ENCODE data around the gene BRMS1. TPM values are rescaled to one million over a fixed set of nuclear protein-coding genes. Genes with fewer than 3 reads are reported as not detected.

The BRMS1 gene
- total and polyA plus RNA-seq, 2 experiments from 2014 or later, result 59.1 to 61.7 TPM

Small RNA genes within 50 kb of the gene (small RNA-seq; reads per million reads assigned to genes)
- gene RF00017 (ENCODE audit: low replicate concordance) (not detected), gene RNU1-84P (ENCODE audit: low replicate concordance) (not detected)

Other genes with a start within 250 kb of the BRMS1 start
- gene KLC2, start 87.4 kb downstream of the BRMS1 start, total RNA-seq (2014; rRNA removed; shearing (Covaris generic)), result 31.1 and 40.4 TPM in 2 replicates
- gene KLC2, start 87.4 kb downstream of the BRMS1 start, polyA plus RNA-seq (2016; fragmentation: Nextera tagmentation; extraction: Ambion mirVana), result 17.8 and 18.3 TPM in 2 replicates
- gene RAB1B, start 76.5 kb downstream of the BRMS1 start, total RNA-seq (2014; rRNA removed; shearing (Covaris generic)), result 92.7 and 99.6 TPM in 2 replicates
- 30.3 and 30.5 TPM in 2 replicates for gene RAB1B, start 76.5 kb downstream of the BRMS1 start, polyA plus RNA-seq (2016; fragmentation: Nextera tagmentation; extraction: Ambion mirVana)
- 9.2 and 10.8 TPM in 2 replicates for gene CNIH2, start 66.9 kb downstream of the BRMS1 start, total RNA-seq (2014; rRNA removed; shearing (Covaris generic))
- gene CNIH2, start 66.9 kb downstream of the BRMS1 start, polyA plus RNA-seq (2016; fragmentation: Nextera tagmentation; extraction: Ambion mirVana), result 4.3 and 7.9 TPM in 2 replicates
- 75.0 and 87.0 TPM in 2 replicates for gene YIF1A, start 56.0 kb downstream of the BRMS1 start, total RNA-seq (2014; rRNA removed; shearing (Covaris generic))
- gene YIF1A, start 56.0 kb downstream of the BRMS1 start, polyA plus RNA-seq (2016; fragmentation: Nextera tagmentation; extraction: Ambion mirVana), result 71.5 and 75.6 TPM in 2 replicates
- 4.4 and 5.0 TPM in 2 replicates for gene TMEM151A, start 53.2 kb downstream of the BRMS1 start, total RNA-seq (2014; rRNA removed; shearing (Covaris generic))
- 1.0 and 1.2 TPM in 2 replicates for gene TMEM151A, start 53.2 kb downstream of the BRMS1 start, polyA plus RNA-seq (2016; fragmentation: Nextera tagmentation; extraction: Ambion mirVana)
- 2.0 and 3.8 TPM in 2 replicates for gene CD248, start 28.1 kb downstream of the BRMS1 start, total RNA-seq (2014; rRNA removed; shearing (Covaris generic))
- gene CD248, start 28.1 kb downstream of the BRMS1 start, polyA plus RNA-seq (2016; fragmentation: Nextera tagmentation; extraction: Ambion mirVana), result 2.4 and 2.7 TPM in 2 replicates
- gene RIN1, start 8.7 kb downstream of the BRMS1 start, total RNA-seq (2014; rRNA removed; shearing (Covaris generic)), result 3.7 and 8.2 TPM in 2 replicates
- 1.9 and 2.5 TPM in 2 replicates for gene RIN1, start 8.7 kb downstream of the BRMS1 start, polyA plus RNA-seq (2016; fragmentation: Nextera tagmentation; extraction: Ambion mirVana)
- 41.9 TPM in 2 replicates for gene B4GAT1, start 2.5 kb upstream of the BRMS1 start, total RNA-seq (2014; rRNA removed; shearing (Covaris generic))
- gene B4GAT1, start 2.5 kb upstream of the BRMS1 start, polyA plus RNA-seq (2016; fragmentation: Nextera tagmentation; extraction: Ambion mirVana), result 23.5 and 26.7 TPM in 2 replicates
- 26.3 and 31.1 TPM in 2 replicates for gene SLC29A2, start 26.7 kb upstream of the BRMS1 start, total RNA-seq (2014; rRNA removed; shearing (Covaris generic))
- 26.0 TPM in 2 replicates for gene SLC29A2, start 26.7 kb upstream of the BRMS1 start, polyA plus RNA-seq (2016; fragmentation: Nextera tagmentation; extraction: Ambion mirVana)
- 0.35 and 0.97 TPM in 2 replicates for gene NPAS4, start 75.9 kb upstream of the BRMS1 start, total RNA-seq (2014; rRNA removed; shearing (Covaris generic))
- 0.66 and 0.71 TPM in 2 replicates for gene NPAS4, start 75.9 kb upstream of the BRMS1 start, polyA plus RNA-seq (2016; fragmentation: Nextera tagmentation; extraction: Ambion mirVana)
- gene MRPL11, start 93.7 kb upstream of the BRMS1 start, total RNA-seq (2014; rRNA removed; shearing (Covaris generic)), result 139 and 234 TPM in 2 replicates
- 236 and 237 TPM in 2 replicates for gene MRPL11, start 93.7 kb upstream of the BRMS1 start, polyA plus RNA-seq (2016; fragmentation: Nextera tagmentation; extraction: Ambion mirVana)
- gene PELI3, start 121.8 kb upstream of the BRMS1 start, total RNA-seq (2014; rRNA removed; shearing (Covaris generic)), result 8.5 and 9.1 TPM in 2 replicates
- gene PELI3, start 121.8 kb upstream of the BRMS1 start, polyA plus RNA-seq (2016; fragmentation: Nextera tagmentation; extraction: Ambion mirVana), result 2.2 and 2.8 TPM in 2 replicates
- 85.9 and 101 TPM in 2 replicates for gene DPP3, start 135.3 kb upstream of the BRMS1 start, total RNA-seq (2014; rRNA removed; shearing (Covaris generic))
- gene DPP3, start 135.3 kb upstream of the BRMS1 start, polyA plus RNA-seq (2016; fragmentation: Nextera tagmentation; extraction: Ambion mirVana), result 22.2 and 22.7 TPM in 2 replicates
- 27.8 and 41.3 TPM in 2 replicates for gene BBS1, start 165.5 kb upstream of the BRMS1 start, total RNA-seq (2014; rRNA removed; shearing (Covaris generic))
- 8.7 and 11.6 TPM in 2 replicates for gene BBS1, start 165.5 kb upstream of the BRMS1 start, polyA plus RNA-seq (2016; fragmentation: Nextera tagmentation; extraction: Ambion mirVana)
- gene ZDHHC24, start 200.9 kb upstream of the BRMS1 start, total RNA-seq (2014; rRNA removed; shearing (Covaris generic)), result 10.0 and 13.1 TPM in 2 replicates
- 5.6 and 7.3 TPM in 2 replicates for gene ZDHHC24, start 200.9 kb upstream of the BRMS1 start, polyA plus RNA-seq (2016; fragmentation: Nextera tagmentation; extraction: Ambion mirVana)
- gene ACTN3, start 201.8 kb upstream of the BRMS1 start, total RNA-seq (2014; rRNA removed; shearing (Covaris generic)), result 3.8 and 6.3 TPM in 2 replicates
- gene ACTN3, start 201.8 kb upstream of the BRMS1 start, polyA plus RNA-seq (2016; fragmentation: Nextera tagmentation; extraction: Ambion mirVana), result 6.0 and 7.3 TPM in 2 replicates
- gene CTSF, start 223.5 kb upstream of the BRMS1 start, total RNA-seq (2014; rRNA removed; shearing (Covaris generic)), result 39.9 and 51.1 TPM in 2 replicates
- gene CTSF, start 223.5 kb upstream of the BRMS1 start, polyA plus RNA-seq (2016; fragmentation: Nextera tagmentation; extraction: Ambion mirVana), result 20.4 and 21.6 TPM in 2 replicates
- 0.74 and 1.2 TPM in 2 replicates for gene CCDC87, start 248.0 kb upstream of the BRMS1 start, total RNA-seq (2014; rRNA removed; shearing (Covaris generic))
- 0.12 and 0.39 TPM in 2 replicates for gene CCDC87, start 248.0 kb upstream of the BRMS1 start, polyA plus RNA-seq (2016; fragmentation: Nextera tagmentation; extraction: Ambion mirVana)
- gene CCS, start 248.1 kb upstream of the BRMS1 start, total RNA-seq (2014; rRNA removed; shearing (Covaris generic)), result 36.1 and 39.1 TPM in 2 replicates
- gene CCS, start 248.1 kb upstream of the BRMS1 start, polyA plus RNA-seq (2016; fragmentation: Nextera tagmentation; extraction: Ambion mirVana), result 53.2 and 60.7 TPM in 2 replicates

All from GM23338 (cell line).